ENCODE data around the gene MUC6. TPM values are rescaled to one million over a fixed set of nuclear protein-coding genes. Genes with fewer than 3 reads are reported as not detected.

Gene MUC6
- total RNA-seq, 1 experiment from 2014 or later: not detected

- intact Hi-C loops (cut with micrococcal nuclease): no loop called here
- DNase-seq (ENCODE audit: unreplicated experiment): no peak
- Mint-ChIP-seq H3K27me3 (ENCODE audit: insufficient read depth, unreplicated experiment) (no peaks in the 10 kb centered on the region), H3K9me3 (ENCODE audit: unreplicated experiment) (no peaks in the 10 kb centered on the region), H3K4me1 (ENCODE audit: insufficient read depth, unreplicated experiment) (no peaks in the 10 kb centered on the region), H3K36me3 (ENCODE audit: insufficient read depth, unreplicated experiment) (peaks cover 76% of the 10 kb centered on the region), H3K4me3 (ENCODE audit: unreplicated experiment) (no peak overlapping the region), H3K27ac (ENCODE audit: low read depth, unreplicated experiment) (no peak overlapping the region)
- TF ChIP-seq CTCF (IDR thresholded peaks at IDR 0.05; ENCODE audit: unreplicated experiment): no peak
- CTCF ChIA-PET: interaction anchor here (0.6 kb wide), 1 partner anchor 134 kb away, joined by 4 read pairs; no protein-coding TSS in a partner anchor
- POLR2A ChIA-PET: no interaction called here
- BruUV-seq (replicated peaks): no TSS peak
These were observed 63.3 kb downstream of the MUC6 start for GRCh38 chr11:973237-973636.

- no peaks in the 10 kb centered on the region for H3K27me3 Mint-ChIP-seq (ENCODE audit: insufficient read depth, unreplicated experiment)
- no peak overlapping the region for H3K4me3 Mint-ChIP-seq (ENCODE audit: unreplicated experiment)
- H3K4me1 Mint-ChIP-seq (ENCODE audit: insufficient read depth, unreplicated experiment): no peaks in the 10 kb centered on the region
- no TSS peak for BruUV-seq (replicated peaks)
- ChIA-PET POLR2A (no interaction called here), CTCF (no interaction called here)
- H3K9me3 Mint-ChIP-seq (ENCODE audit: unreplicated experiment): no peaks in the 10 kb centered on the region
- H3K27ac Mint-ChIP-seq (ENCODE audit: low read depth, unreplicated experiment): no peak overlapping the region
- peaks cover 77% of the 10 kb centered on the region for H3K36me3 Mint-ChIP-seq (ENCODE audit: insufficient read depth, unreplicated experiment)
- DNase-seq (ENCODE audit: unreplicated experiment): no peak
- intact Hi-C loops (cut with micrococcal nuclease): no loop called here
- no peak for TF ChIP-seq CTCF (IDR thresholded peaks at IDR 0.05; ENCODE audit: unreplicated experiment)
These were observed 63.9 kb downstream of the MUC6 start for GRCh38 chr11:972523-973211.

GRCh38 chr11:971731-972365, 64.7 kb downstream of the MUC6 start:
- no TSS peak for BruUV-seq (replicated peaks)
- ChIA-PET POLR2A (no interaction called here), CTCF (no interaction called here)
- DNase-seq (ENCODE audit: unreplicated experiment): no peak
- H3K27me3 Mint-ChIP-seq (ENCODE audit: insufficient read depth, unreplicated experiment): no peaks in the 10 kb centered on the region
- no peak overlapping the region for H3K4me3 Mint-ChIP-seq (ENCODE audit: unreplicated experiment)
- no peaks in the 10 kb centered on the region for H3K9me3 Mint-ChIP-seq (ENCODE audit: unreplicated experiment)
- TF ChIP-seq CTCF (IDR thresholded peaks at IDR 0.05; ENCODE audit: unreplicated experiment): no peak
- intact Hi-C loops (cut with micrococcal nuclease): no loop called here
- H3K27ac Mint-ChIP-seq (ENCODE audit: low read depth, unreplicated experiment): no peak overlapping the region
- H3K4me1 Mint-ChIP-seq (ENCODE audit: insufficient read depth, unreplicated experiment): no peaks in the 10 kb centered on the region
- peaks cover 69% of the 10 kb centered on the region for H3K36me3 Mint-ChIP-seq (ENCODE audit: insufficient read depth, unreplicated experiment)

- no peak overlapping the region for H3K4me3 Mint-ChIP-seq (ENCODE audit: unreplicated experiment)
- CTCF ChIA-PET: no interaction called here
- no peaks in the 10 kb centered on the region for H3K9me3 Mint-ChIP-seq (ENCODE audit: unreplicated experiment)
- peaks cover 66% of the 10 kb centered on the region for H3K36me3 Mint-ChIP-seq (ENCODE audit: insufficient read depth, unreplicated experiment)
- no peaks in the 10 kb centered on the region for H3K4me1 Mint-ChIP-seq (ENCODE audit: insufficient read depth, unreplicated experiment)
- no peak for DNase-seq (ENCODE audit: unreplicated experiment)
- TF ChIP-seq CTCF (IDR thresholded peaks at IDR 0.05; ENCODE audit: unreplicated experiment): no peak
- intact Hi-C loops (cut with micrococcal nuclease): no loop called here
- H3K27ac Mint-ChIP-seq (ENCODE audit: low read depth, unreplicated experiment): no peak overlapping the region
- no peaks in the 10 kb centered on the region for H3K27me3 Mint-ChIP-seq (ENCODE audit: insufficient read depth, unreplicated experiment)
- BruUV-seq (replicated peaks): no TSS peak
- POLR2A ChIA-PET: no interaction called here
These were observed 65.3 kb downstream of the MUC6 start for GRCh38 chr11:971092-971690.
